HuH-7 (cell line): ENCODE data around the gene FAM89A.

Experiments
- DNase-seq: peaks from one replicate; pipeline ENCODE4 v3.0.0; 2011; ENCODE audit warnings: low spot score

The FAM89A gene

GRCh38 chr1:231040019-231040799 lies at the start of gene FAM89A:
Gene FAM89A, minus strand, starts transcription at chr1:231040254. Its CDS starts 43 bp downstream, at chr1:231040211.
- peak; percentile 88 for DNase-seq

- no peak for DNase-seq
These were observed 44.3 kb upstream of the FAM89A start for GRCh38 chr1:231084353-231084752.

GRCh38 chr1:231079163-231079562 lies 39.1 kb upstream of the FAM89A start:
- DNase-seq: no peak

- no peak for DNase-seq
These were observed 38.2 kb upstream of the FAM89A start for GRCh38 chr1:231078250-231078649.

- no peak for DNase-seq
These were observed 36.7 kb upstream of the FAM89A start for GRCh38 chr1:231076802-231077201.

GRCh38 chr1:231075497-231075896 lies 35.4 kb upstream of the FAM89A start:
- DNase-seq: no peak

GRCh38 chr1:231075020-231075419 lies 35.0 kb upstream of the FAM89A start:
- DNase-seq: no peak

- DNase-seq: no peak
These were observed 34.0 kb upstream of the FAM89A start for GRCh38 chr1:231074046-231074445.

GRCh38 chr1:231073331-231073730 lies 33.3 kb upstream of the FAM89A start:
- DNase-seq: no peak

- no peak for DNase-seq
These were observed 32.5 kb upstream of the FAM89A start for GRCh38 chr1:231072502-231073094.

- DNase-seq: no peak
These were observed 32.0 kb upstream of the FAM89A start for GRCh38 chr1:231072041-231072440.

GRCh38 chr1:231070758-231071444 lies 30.8 kb upstream of the FAM89A start:
- DNase-seq: no peak

- no peak for DNase-seq
These were observed 29.3 kb upstream of the FAM89A start for GRCh38 chr1:231069333-231069732.

- no peak for DNase-seq
These were observed 28.7 kb upstream of the FAM89A start for GRCh38 chr1:231068762-231069161.

GRCh38 chr1:231065510-231066241 lies 25.6 kb upstream of the FAM89A start:
- DNase-seq: no peak

GRCh38 chr1:231064418-231064817 lies 24.4 kb upstream of the FAM89A start:
- no peak for DNase-seq

GRCh38 chr1:231063331-231063730 lies 23.3 kb upstream of the FAM89A start:
- no peak for DNase-seq

- no peak for DNase-seq
These were observed 22.6 kb upstream of the FAM89A start for GRCh38 chr1:231062500-231063270.

- no peak for DNase-seq
These were observed 19.6 kb upstream of the FAM89A start for GRCh38 chr1:231059566-231060193.

- DNase-seq: peak; percentile 59
These were observed 18.5 kb upstream of the FAM89A start for GRCh38 chr1:231058416-231059109.

GRCh38 chr1:231057410-231057809 lies 17.4 kb upstream of the FAM89A start:
- no peak for DNase-seq
